Measurements from ENCODE around the gene SLC16A6. TPM values are rescaled to one million over a fixed set of nuclear protein-coding genes. Genes with fewer than 3 reads are reported as not detected.
A peak's percentile ranks its signal among the peaks of the same experiment; 100 is the strongest.
"Not testable (repeated sequence)": the region's sequence is repeated elsewhere in the genome, so short reads cannot be mapped to it uniquely, and the experiment has no call there.

Gene SLC16A6, protein sequence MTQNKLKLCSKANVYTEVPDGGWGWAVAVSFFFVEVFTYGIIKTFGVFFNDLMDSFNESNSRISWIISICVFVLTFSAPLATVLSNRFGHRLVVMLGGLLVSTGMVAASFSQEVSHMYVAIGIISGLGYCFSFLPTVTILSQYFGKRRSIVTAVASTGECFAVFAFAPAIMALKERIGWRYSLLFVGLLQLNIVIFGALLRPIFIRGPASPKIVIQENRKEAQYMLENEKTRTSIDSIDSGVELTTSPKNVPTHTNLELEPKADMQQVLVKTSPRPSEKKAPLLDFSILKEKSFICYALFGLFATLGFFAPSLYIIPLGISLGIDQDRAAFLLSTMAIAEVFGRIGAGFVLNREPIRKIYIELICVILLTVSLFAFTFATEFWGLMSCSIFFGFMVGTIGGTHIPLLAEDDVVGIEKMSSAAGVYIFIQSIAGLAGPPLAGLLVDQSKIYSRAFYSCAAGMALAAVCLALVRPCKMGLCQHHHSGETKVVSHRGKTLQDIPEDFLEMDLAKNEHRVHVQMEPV
- 7.5 TPM for total RNA-seq
- long read RNA-seq, partial matches to known transcripts = 1 of 2 reads
- long read RNA-seq, other reads (novel, unspliced or antisense) = 0 of 2 reads

DNA sequence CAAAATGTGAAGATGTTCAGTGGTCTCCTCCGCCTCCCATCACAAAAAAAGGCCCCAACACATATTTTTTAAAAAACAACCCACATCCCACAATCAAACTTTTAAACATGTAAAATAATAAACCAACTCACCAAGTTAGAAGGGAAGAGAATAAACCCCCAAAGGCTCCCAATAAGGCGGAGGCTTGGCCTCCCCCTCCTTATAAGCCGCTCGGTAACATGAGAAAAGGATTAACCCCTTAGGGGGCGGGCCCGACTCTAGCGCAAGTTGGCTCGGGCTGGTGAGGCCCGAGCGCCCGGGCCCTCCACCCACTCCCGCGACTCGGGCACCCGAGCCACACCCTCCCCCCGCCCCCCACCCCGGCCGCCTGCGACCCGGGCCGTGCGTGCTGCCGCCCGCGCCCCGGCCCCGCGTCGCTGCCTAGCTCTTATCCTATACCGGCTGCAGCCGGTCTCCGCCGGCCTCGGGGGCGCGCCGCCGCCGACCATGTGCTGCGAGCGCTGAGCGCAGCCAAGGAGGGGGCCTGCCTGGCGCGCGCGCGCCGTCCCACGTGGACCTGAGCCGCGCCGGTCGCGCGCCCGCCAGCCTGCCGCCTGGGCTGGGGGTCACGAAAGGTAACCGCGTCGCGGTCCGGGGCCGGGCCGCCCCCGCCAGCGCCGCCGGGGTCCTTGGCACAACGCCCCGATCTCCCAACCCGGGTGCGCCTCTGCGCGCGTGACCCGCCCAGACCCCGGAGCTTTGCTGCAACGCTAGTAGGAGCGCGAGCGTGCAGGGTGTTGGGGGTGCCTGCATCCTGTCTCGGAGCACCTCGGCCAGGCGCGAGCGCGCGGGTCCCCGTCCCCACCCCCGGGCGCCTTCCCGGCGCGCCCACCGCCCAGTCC lies at the start of gene SLC16A6, which contains the start of gene ARSG:
TSS of gene SLC16A6 (minus strand) at position 173 of the 881 bp plus-strand sequence. CDS start 12,807 bp downstream, outside the sequence.
TSS of gene ARSG (plus strand) at position 541 of the 881 bp plus-strand sequence. CDS start 15,999 bp downstream, outside the sequence.
- Histone ChIP-seq H3K4me1 (peaks cover 17% of the 10 kb centered on the region), H3K4me3 (peak within 1 kb of the TSS; percentile 60), H3K9me3 (no peaks in the 10 kb centered on the region), H3K27me3 (peaks cover 17% of the 10 kb centered on the region), H3K27ac (peak within 1 kb of the TSS; percentile 92), H3K36me3 (no peaks in the 10 kb centered on the region)
- TF ChIP-seq CTCF (IDR thresholded peaks at IDR 0.05) = no peak
- DNase-seq (peak; percentile 91), ATAC-seq (peak; percentile 84)
- intact Hi-C loops (cut with DNase I) = no loop called here

GRCh38 chr17:68334393-68334792 lies 43.5 kb upstream of the SLC16A6 start:
- DNase-seq (no peak), ATAC-seq (no peak)
- H3K27me3 ChIP-seq = no peaks in the 10 kb centered on the region
- intact Hi-C loops (cut with DNase I) = no loop called here
- no peak overlapping the region for H3K27ac ChIP-seq
- no peak for TF ChIP-seq CTCF (IDR thresholded peaks at IDR 0.05)
- H3K9me3 ChIP-seq = peaks cover 10% of the 10 kb centered on the region
- no peak overlapping the region for H3K4me3 ChIP-seq
- H3K4me1 ChIP-seq = no peaks in the 10 kb centered on the region
- H3K36me3 ChIP-seq = no peaks in the 10 kb centered on the region

DNA sequence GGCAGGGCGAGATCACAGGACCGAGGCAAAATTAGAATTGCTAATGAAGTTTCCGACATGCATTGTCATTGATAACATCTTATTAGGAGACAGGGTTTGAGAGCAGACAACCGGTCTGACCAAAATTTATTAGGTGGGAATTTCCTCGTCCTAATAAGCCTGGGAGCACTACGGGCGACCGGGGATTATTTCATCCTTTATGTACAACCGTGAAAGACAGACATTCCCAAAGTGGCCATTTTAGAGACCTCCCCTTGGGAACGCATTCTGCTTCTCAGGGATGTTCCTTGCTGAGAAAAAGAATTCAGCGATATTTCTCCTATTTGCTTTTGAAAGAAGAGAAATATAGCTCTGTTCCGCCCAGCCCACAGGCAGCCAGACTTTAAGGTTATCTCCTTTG lies 41.0 kb upstream of the SLC16A6 start:
- DNase-seq; H3K4me1 ChIP-seq; H3K27ac ChIP-seq; ATAC-seq; intact Hi-C loops (cut with DNase I); H3K4me3 ChIP-seq; H3K9me3 ChIP-seq; H3K27me3 ChIP-seq; H3K36me3 ChIP-seq: not testable (repeated sequence)

GRCh38 chr17:68329331-68329730 lies 38.4 kb upstream of the SLC16A6 start:
- intact Hi-C loops (cut with DNase I) = no loop called here
- H3K27me3 ChIP-seq = no peaks in the 10 kb centered on the region
- no peak overlapping the region for H3K4me3 ChIP-seq
- no peak overlapping the region for H3K27ac ChIP-seq
- peaks cover 10% of the 10 kb centered on the region for H3K9me3 ChIP-seq
- ATAC-seq (no peak), DNase-seq (no peak)
- no peaks in the 10 kb centered on the region for H3K36me3 ChIP-seq
- no peaks in the 10 kb centered on the region for H3K4me1 ChIP-seq
- no peak for TF ChIP-seq CTCF (IDR thresholded peaks at IDR 0.05)

- TF ChIP-seq CTCF (IDR thresholded peaks at IDR 0.05) = no peak
- H3K27ac ChIP-seq = no peak overlapping the region
- H3K27me3 ChIP-seq = no peaks in the 10 kb centered on the region
- ATAC-seq = no peak
- intact Hi-C loops (cut with DNase I) = no loop called here
- H3K36me3 ChIP-seq = no peaks in the 10 kb centered on the region
- no peak for DNase-seq
- no peak overlapping the region for H3K4me3 ChIP-seq
- H3K4me1 ChIP-seq = no peaks in the 10 kb centered on the region
- peaks cover 10% of the 10 kb centered on the region for H3K9me3 ChIP-seq
Measured at GRCh38 chr17:68328676-68329075, 37.7 kb upstream of the SLC16A6 start.
